DND-41 (cell line): Measurements from ENCODE around the gene KRT86.
A peak's percentile ranks its signal among the peaks of the same experiment; 100 is the strongest.

Source experiments
- ATAC-seq: fragments of 200-7000 bp; cut with Tn5 transposase; 3 replicates; pipeline ENCODE4 v1.9.1; 2021; ENCODE audit warnings: low read depth; ENCODE audit not compliant: insufficient read depth
- DNase-seq: peaks from one replicate; pipeline ENCODE4 v3.0.0-alpha.2; 2020
- H2AFZ ChIP-seq: 2 replicates; pipeline ENCODE4 v1.6.0; 2012; ENCODE audit warnings: low read depth, low read length
- H3K27ac ChIP-seq: 2 replicates; pipeline ENCODE4 v1.5.1; 2012; ENCODE audit warnings: low read length, inconsistent platforms
- H3K27me3 ChIP-seq: fragments of 200-600 bp; sonication (generic); 2 replicates; pipeline ENCODE4 v1.6.0; 2012; ENCODE audit warnings: low read length, mild to moderate bottlenecking, inconsistent platforms; ENCODE audit not compliant: insufficient read depth, poor library complexity
- H3K36me3 ChIP-seq: 2 replicates; pipeline ENCODE4 v1.5.1; 2012; ENCODE audit warnings: low read length, inconsistent platforms; ENCODE audit not compliant: insufficient read depth
- H3K4me1 ChIP-seq: 2 replicates; pipeline ENCODE4 v1.5.1; 2012; ENCODE audit warnings: mild to moderate bottlenecking, low read length; ENCODE audit not compliant: insufficient read depth
- H3K4me2 ChIP-seq: 2 replicates; pipeline ENCODE4 v1.6.0; 2012; ENCODE audit warnings: mild to moderate bottlenecking, moderate library complexity, low read length, inconsistent platforms; ENCODE audit not compliant: insufficient read depth
- H3K4me3 ChIP-seq, 2 experiments: fragments of 200-600 bp in 1 of 2; shearing (Covaris generic) in 1 of 2; 2 replicates each; pipeline ENCODE4 v1.5.1; 2012 to 2016; ENCODE audit warnings: inconsistent platforms in 2 of 2, low read length in 2 of 2, mild to moderate bottlenecking in 2 of 2, low read depth in 1 of 2, moderate library complexity in 1 of 2
- H3K79me2 ChIP-seq: 2 replicates; pipeline ENCODE4 v1.6.0; 2012; ENCODE audit warnings: low read length, inconsistent platforms; ENCODE audit not compliant: insufficient read depth
- H3K9ac ChIP-seq: 2 replicates; pipeline ENCODE4 v1.6.0; 2012; ENCODE audit warnings: low read depth, mild to moderate bottlenecking, inconsistent platforms, low read length, moderate library complexity
- H3K9me3 ChIP-seq: 2 replicates; pipeline ENCODE4 v1.5.1; 2012; ENCODE audit warnings: low read length, moderate library complexity, mild to moderate bottlenecking, inconsistent platforms; ENCODE audit not compliant: insufficient read depth, severe bottlenecking
- H4K20me1 ChIP-seq: 2 replicates; pipeline ENCODE4 v1.6.0; 2012; ENCODE audit warnings: low read length; ENCODE audit not compliant: insufficient read depth
- EZH2 ChIP-seq: IDR thresholded peaks from 3 replicates; pipeline ENCODE4 v1.6.1; 2012; ENCODE audit warnings: borderline replicate concordance, low read depth, mild to moderate bottlenecking, moderate library complexity, low read length, inconsistent platforms; ENCODE audit not compliant: severe bottlenecking
- TF ChIP-seq, protein P1 (sequence below): IDR thresholded peaks from 2 replicates; pipeline ENCODE4 v1.5.1; 2012; ENCODE audit warnings: borderline replicate concordance, low read length, moderate library complexity, mild to moderate bottlenecking; ENCODE audit not compliant: poor library complexity, severe bottlenecking; ENCODE audit errors: extremely low read depth

Gene KRT86

GRCh38 chr12:52277486-52278245, 3.2 kb downstream of the KRT86 start:
- H4K20me1 ChIP-seq = no peaks in the 10 kb centered on the region; the same call in 1 of the 2 replicates
- no peak overlapping the region for H3K9ac ChIP-seq
- no peak for DNase-seq
- ATAC-seq = no peak
- no peak overlapping the region for H3K4me3 ChIP-seq
- no peak overlapping the region for H2AFZ ChIP-seq
- no peak overlapping the region for H3K27ac ChIP-seq
- peaks cover 3% of the 10 kb centered on the region; the same call in 1 of the 2 replicates for H3K4me1 ChIP-seq
- H3K36me3 ChIP-seq = no peaks in the 10 kb centered on the region
- no peak for TF ChIP-seq EZH2
- TF ChIP-seq, protein P1, sequence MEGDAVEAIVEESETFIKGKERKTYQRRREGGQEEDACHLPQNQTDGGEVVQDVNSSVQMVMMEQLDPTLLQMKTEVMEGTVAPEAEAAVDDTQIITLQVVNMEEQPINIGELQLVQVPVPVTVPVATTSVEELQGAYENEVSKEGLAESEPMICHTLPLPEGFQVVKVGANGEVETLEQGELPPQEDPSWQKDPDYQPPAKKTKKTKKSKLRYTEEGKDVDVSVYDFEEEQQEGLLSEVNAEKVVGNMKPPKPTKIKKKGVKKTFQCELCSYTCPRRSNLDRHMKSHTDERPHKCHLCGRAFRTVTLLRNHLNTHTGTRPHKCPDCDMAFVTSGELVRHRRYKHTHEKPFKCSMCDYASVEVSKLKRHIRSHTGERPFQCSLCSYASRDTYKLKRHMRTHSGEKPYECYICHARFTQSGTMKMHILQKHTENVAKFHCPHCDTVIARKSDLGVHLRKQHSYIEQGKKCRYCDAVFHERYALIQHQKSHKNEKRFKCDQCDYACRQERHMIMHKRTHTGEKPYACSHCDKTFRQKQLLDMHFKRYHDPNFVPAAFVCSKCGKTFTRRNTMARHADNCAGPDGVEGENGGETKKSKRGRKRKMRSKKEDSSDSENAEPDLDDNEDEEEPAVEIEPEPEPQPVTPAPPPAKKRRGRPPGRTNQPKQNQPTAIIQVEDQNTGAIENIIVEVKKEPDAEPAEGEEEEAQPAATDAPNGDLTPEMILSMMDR = no peak
- no peaks in the 10 kb centered on the region for H3K79me2 ChIP-seq
- peaks cover 18% of the 10 kb centered on the region for H3K27me3 ChIP-seq
- H3K9me3 ChIP-seq = no peaks in the 10 kb centered on the region
- no peak overlapping the region for H3K4me2 ChIP-seq

GRCh38 chr12:52278575-52279421, 4.4 kb downstream of the KRT86 start:
- H3K4me1 ChIP-seq = peaks cover 3% of the 10 kb centered on the region; the same call in 1 of the 2 replicates

DNA sequence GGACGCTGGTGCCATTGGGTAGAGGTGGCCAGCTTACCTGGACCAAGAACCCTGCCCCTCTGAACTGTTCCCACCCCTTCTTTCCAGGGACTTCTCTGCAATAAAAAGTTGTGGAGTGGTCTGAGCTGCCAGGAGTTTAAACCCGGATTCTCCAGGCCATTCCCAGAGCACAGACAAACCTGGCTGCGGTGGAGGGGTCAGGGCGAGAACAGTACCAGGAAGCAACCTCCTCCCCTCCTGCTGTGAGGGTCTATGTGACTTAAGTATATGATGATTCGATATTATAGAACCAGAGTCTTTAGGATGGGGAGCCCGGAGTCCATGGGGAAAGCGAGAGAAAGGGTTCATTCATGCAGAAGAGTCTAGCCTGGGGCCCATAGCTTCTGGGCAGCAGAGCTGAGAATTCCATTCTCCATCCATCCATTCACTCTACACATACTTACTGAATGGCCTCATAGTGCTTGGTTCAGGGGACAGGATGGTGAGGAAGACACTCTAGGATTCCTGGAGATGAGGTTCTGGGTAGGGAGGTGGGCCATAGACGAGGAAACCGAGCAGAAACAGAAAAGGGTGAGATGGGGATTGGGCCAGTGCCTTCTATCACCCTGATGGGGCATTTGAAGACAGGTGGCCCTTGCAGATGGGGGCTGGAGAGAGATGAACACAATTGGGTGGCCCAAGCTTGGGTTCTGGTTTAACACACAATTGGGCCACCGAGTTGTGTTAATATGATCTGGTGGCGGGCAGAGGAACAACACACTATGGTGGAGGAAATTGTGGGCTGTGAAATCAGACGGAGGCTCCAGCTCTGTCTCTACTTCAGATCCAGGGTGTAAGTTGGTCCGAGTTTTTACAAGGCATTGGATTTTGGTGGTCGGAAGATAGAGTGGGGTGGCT, 5.2 kb downstream of the KRT86 start:
- ATAC-seq (no peak), DNase-seq (no peak)
- TF ChIP-seq EZH2 = no peak
- TF ChIP-seq, protein P1 = no peak
- no peak overlapping the region for H3K27ac ChIP-seq
- no peaks in the 10 kb centered on the region for H3K9me3 ChIP-seq
- H3K27me3 ChIP-seq = peaks cover 14% of the 10 kb centered on the region
- H3K9ac ChIP-seq = no peak overlapping the region
- H3K4me1 ChIP-seq = peaks cover 3% of the 10 kb centered on the region; the same call in 1 of the 2 replicates
- H3K4me2 ChIP-seq = no peak overlapping the region
- no peaks in the 10 kb centered on the region for H3K36me3 ChIP-seq
- H2AFZ ChIP-seq = no peak overlapping the region
- H4K20me1 ChIP-seq = no peaks in the 10 kb centered on the region; the same call in 1 of the 2 replicates
- H3K79me2 ChIP-seq = no peaks in the 10 kb centered on the region
- no peak overlapping the region for H3K4me3 ChIP-seq

More at GRCh38 chr12:52278575-52279421, 4.4 kb downstream of the KRT86 start:
- TF ChIP-seq, protein P1 = peak; percentile 92
- no peak for TF ChIP-seq EZH2
- DNase-seq (peak; percentile 70), ATAC-seq (peak; percentile 100)
- H3K4me2 ChIP-seq = peak overlapping the region; percentile 10; the same call in 1 of the 2 replicates
- no peaks in the 10 kb centered on the region for H3K36me3 ChIP-seq
- no peak overlapping the region for H3K4me3 ChIP-seq
- no peak overlapping the region for H3K9ac ChIP-seq
- no peak overlapping the region for H2AFZ ChIP-seq
- no peaks in the 10 kb centered on the region for H3K79me2 ChIP-seq
- H3K9me3 ChIP-seq = no peaks in the 10 kb centered on the region
- H4K20me1 ChIP-seq = no peaks in the 10 kb centered on the region; the same call in 1 of the 2 replicates
- H3K27ac ChIP-seq = no peak overlapping the region
- H3K27me3 ChIP-seq = peaks cover 18% of the 10 kb centered on the region
